SHP77 treated with DMSO at 0.1 percent for 48 hours (cell line): ENCODE results near the gene CTNND2.
A peak's percentile ranks its signal among the peaks of the same experiment; 100 is the strongest.

Experiments used
- DNase-seq: peaks from one replicate; lab custom pipeline; 2025; lab: John Stamatoyannopoulos, UW

Gene CTNND2

DNA sequence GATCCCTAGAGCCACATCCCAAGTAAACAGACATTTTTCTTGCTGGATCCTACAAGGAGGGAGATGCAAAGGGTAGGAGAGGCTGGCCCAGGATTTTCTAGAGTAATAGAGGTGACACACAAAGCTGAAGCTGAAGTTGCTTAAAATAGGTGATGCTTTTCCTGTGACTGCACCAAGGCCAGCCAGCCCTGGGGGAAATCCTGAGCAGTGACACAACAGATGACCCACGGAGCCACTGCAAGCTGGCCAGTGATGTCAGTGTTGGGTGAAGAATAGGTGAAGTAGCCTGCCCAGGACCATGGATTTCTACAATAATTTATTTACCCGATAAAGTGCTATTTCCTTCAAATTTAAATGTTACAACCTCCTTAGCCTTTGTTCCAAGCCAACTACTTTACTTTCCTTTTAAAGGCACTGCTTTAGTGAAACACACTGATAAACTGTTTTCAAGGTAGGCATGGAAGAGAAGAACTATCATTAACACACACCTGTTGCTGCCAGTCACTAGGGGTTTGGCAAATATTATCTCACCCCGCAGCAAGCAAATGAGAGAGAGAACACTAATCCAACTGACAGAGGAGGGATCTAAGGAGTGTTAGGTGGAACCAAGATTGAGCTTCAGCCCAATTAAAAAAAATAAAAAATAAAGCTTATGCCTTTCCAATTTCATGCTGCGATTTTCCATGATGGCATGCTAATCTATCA is 123.5 kb downstream of the CTNND2 start:
- DNase-seq: no peak

DNA sequence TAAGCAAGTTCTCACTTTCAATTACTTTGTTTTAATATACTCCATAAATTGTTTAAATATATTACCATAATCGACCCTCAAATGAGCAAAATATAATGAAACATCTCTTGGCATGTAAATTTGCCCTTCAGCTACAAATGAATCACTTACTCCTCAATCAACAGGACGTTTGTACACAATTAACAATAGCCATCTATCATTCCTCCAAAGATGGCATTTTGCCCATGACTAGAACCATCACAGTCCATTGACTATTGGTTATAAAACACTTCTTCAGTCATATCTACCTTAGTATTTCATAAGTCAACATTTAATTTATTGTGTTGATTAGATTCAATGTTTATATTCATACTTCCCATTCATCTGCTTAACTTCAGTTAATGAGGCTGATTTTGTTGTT is 127.2 kb downstream of the CTNND2 start:
- no peak for DNase-seq

GRCh38 chr5:11770310-11770709 is 133.9 kb downstream of the CTNND2 start:
- no peak for DNase-seq

GRCh38 chr5:11760934-11761603 is 143.2 kb downstream of the CTNND2 start:
- DNase-seq: no peak

DNA sequence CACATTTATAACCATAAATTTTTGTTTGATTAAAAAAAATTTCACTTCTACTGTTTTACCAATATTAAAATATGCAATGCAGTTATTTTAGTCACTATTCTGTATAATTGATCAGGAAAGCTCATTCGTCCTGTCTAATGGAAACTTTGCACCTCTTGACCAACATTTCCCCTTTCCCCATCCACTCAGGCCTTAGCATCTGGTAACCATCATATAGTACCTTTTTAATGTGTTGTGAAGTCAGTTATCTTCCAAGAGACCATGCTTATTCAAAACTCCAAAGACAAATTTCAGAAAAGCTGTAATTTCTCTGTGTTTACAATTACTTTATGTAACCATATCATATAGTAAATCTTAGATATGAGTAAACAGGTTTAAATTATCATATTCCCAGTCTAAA is 145.9 kb downstream of the CTNND2 start:
- DNase-seq: no peak

DNA sequence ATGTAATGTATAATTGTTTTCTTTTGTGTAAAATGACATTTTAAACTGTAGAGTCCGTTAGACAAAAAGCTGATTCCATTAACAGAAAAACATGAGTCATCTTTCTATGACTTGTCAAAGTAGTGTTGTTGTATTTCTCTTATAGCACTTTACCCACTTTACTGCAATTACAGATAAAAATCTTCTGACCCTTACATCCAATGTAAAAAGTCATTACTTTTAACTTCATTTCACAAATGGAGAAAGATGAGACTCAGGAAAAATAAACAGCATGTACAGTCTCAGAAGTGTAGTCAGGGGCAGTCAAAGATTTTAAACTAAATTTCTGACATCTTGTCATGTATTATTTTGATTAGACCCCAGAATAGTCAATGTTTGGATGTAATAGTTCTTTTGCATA is 146.6 kb downstream of the CTNND2 start:
- no peak for DNase-seq

- no peak for DNase-seq
These were observed 167.2 kb downstream of the CTNND2 start for GRCh38 chr5:11737010-11737409.

- no peak for DNase-seq
These were observed 169.9 kb downstream of the CTNND2 start for GRCh38 chr5:11734369-11734768.

DNA sequence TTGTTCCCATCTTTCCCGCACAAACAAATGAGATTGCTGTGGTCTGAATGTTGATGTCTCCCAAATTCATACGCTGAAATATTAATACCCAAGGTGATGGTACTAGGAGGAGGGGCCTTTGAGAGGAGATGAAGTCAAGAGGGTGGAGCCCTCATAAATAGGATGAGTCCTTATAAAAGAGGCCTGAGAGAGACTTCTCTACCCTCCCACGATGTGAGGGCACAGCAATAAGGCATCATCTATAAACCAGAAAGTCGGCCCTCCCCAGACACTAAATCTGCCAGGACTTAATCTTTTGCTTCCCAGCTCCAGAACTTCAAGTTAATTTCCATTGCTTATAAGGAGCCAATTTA is 170.4 kb downstream of the CTNND2 start:
- DNase-seq: no peak

- no peak for DNase-seq
These were observed 170.9 kb downstream of the CTNND2 start for GRCh38 chr5:11733185-11733839.

DNA sequence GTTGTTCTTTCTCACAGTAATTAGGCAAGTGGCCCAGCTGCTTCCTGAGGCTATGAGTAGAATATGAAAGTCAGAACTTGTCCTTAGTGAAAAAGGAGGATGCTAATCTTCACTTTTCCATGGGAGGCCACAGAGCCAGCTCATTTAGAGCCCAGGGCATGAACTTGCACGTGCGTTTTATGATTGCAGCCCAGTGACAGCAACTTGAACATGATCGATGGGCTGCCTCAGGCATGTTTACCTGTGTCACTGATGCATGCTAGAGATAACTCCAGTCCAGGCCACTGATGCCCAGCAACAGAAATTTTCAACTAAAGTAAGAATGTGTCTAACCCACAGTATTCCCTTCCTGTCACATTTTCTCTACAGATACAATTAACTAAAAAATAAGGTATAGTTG is 179.3 kb downstream of the CTNND2 start:
- DNase-seq: no peak

DNA sequence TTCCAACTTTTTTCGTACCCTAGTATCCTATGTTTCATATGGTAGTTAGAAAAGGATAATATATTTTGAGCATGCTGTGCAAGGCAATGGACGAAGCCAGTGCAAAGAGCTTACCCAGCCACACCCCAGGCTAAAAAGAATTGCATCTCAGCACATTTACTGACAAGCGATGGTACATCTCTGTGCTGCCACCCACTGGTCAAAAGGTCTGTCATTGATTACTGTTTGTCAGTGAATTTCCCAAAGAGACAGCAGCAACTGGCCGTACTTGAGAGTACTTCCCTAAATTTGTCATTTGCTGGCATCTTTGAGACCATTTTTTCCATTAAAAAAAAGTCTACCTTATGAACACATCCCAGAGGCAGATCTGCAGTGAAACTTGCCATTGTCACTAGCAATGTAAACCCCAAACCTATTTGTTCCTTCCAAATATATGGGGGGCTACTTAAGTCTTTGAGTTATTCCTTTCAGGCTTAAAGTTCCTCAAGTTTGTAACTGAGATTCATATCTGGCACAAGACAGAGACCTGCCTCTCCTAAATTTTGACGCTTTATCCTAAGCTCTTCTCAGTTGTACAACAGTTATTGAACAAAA is 184.3 kb downstream of the CTNND2 start:
- DNase-seq: peak; percentile 45

GRCh38 chr5:11715461-11716196 is 188.6 kb downstream of the CTNND2 start:
- DNase-seq: no peak

- no peak for DNase-seq
These were observed 192.3 kb downstream of the CTNND2 start for GRCh38 chr5:11711932-11712331.

DNA sequence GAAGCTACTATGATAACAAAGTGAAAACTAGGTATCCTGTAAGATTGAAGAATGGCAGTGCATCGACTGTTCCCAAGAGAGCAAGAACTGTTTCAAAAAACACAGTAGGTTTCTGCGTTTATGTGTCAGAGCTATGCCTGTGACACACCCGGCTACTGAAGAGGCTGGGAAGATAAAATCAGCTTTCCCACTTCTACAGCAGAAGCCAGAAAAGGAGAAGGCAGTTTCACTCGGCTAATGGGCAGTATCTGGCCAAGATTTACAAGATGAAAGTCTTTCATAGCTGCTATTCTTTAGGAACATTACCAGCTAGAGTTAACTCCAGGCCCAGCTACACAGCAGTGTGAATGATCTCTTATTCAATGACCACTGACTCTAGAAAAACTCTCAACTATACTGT is 195.2 kb downstream of the CTNND2 start:
- DNase-seq: no peak

- DNase-seq: no peak
These were observed 199.3 kb downstream of the CTNND2 start for GRCh38 chr5:11704916-11705315.

GRCh38 chr5:11700391-11700790 is 203.9 kb downstream of the CTNND2 start:
- DNase-seq: no peak

DNA sequence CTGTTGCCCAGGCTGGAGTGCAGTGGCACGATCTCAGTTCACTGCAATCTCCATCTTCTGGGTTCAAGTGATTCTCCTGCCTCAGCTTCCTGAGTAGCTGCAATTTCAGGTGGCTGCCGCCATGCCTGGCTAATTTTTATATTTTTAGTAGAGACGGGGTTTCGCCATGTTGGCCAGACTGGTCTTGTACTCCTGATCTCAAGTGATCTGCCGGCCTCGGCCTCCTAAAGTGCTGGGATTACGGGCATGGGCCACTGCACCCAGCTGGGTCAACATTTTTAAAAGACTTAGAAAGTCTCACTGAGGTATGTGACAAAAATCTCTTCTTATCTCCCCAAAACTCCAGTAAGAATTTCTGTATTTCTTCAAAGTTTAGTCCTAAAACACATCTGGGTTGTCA is 211.6 kb downstream of the CTNND2 start:
- DNase-seq: no peak

DNA sequence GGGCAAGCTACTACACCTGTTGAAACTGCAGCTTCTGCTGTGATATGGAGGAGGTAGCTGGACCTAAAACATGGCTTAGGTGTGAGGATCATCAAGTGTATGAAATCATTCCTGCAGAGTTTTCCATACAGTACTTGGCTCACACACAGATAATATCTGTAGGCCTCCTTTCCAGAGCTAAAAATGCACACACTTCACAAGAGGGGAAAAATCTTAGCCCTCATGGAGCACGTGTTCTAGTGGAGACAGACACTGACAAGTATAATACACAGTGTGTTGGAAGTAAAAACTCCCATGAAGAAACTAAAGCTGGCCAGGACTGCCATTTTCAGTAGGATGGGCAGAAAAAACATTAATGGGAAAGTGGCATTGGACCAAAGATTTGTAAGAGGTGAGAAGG is 216.7 kb downstream of the CTNND2 start:
- DNase-seq: no peak

- DNase-seq: no peak
These were observed 219.6 kb downstream of the CTNND2 start for GRCh38 chr5:11684607-11685006.

DNA sequence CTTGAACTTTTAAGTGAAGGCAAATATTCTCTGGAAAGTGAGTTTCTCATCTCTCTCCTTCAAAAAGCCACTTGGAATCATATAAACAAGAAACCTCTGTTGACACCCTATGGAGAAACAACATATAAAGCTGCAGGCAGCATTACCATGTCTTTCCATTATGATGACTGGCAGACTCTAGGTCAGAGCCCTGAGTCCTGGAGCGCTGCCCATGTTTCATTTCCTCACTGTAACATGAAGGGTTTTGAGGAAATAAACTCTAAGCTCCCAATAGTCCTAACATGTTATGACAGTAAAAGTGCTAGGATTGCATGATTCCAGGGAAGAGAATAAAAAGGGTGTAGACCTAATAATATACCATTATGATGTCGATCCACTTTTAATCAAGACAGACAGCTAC is 220.6 kb downstream of the CTNND2 start:
- DNase-seq: no peak

DNA sequence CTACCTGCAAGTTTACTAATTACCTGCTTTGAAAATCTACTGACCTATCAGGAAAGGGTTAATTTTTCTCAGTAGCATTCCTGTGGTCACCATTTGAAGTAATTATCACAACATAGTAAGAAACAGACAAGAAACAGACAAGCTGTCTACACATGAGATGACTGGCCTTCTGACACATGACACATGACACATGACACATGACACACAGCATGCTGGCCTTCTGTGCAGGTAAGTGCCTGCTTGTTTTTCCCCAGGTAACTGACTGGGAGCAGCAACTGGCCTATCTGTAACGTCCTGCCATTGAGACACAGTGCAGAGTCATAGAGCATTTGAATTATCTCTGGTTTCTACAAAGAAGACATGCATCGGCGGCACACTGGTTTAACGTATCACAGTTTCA is 222.4 kb downstream of the CTNND2 start:
- DNase-seq: no peak
